Cortex of kidney (tissue), 1 donor: Measurements from ENCODE around the gene SLK.

ENCODE experiments used
- DNase-seq: peaks from one replicate; lab custom pipeline; 2025; lab: John Stamatoyannopoulos, UW

Gene SLK

DNA sequence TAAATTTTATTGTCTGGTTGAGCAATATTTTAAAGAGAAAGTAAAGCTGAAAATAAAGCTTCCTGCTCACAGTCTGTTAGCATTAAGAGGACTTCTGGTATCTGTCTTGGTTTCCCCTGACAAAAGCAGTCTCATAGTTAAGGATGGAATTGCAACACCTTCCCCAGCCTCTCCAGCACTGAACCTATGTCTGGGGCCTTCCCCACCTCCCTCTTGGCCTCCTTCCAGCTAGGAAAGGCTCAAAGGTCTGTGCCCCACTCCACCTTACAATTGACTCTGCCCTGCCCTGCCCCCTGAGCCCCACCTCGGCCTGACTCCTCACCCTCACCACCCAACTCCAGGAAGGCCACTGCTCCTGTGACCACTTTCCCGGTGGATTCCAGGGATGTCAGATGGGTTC, 85.5 kb downstream of the SLK start:
- DNase-seq = no peak

DNA sequence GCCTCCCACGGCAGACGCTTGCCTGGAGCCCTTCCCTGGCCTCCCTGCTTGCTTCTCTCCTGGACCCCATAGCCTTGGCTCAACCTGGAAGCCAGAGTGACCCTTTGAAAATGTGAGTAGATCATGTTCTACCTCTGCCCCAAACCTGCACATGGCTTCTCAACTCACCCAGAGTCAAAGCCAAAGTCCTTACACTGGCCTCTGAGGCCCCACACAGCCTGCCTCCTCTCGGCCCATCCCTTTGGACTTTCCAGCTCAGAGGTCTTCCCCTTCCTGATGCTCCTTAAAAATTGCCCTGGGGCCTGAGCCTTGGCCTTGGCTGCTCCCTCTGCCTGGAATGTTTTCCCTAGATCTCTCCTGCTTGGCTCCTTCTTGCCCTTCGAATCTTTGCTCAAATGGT, 86.3 kb downstream of the SLK start:
- DNase-seq = no peak

DNA sequence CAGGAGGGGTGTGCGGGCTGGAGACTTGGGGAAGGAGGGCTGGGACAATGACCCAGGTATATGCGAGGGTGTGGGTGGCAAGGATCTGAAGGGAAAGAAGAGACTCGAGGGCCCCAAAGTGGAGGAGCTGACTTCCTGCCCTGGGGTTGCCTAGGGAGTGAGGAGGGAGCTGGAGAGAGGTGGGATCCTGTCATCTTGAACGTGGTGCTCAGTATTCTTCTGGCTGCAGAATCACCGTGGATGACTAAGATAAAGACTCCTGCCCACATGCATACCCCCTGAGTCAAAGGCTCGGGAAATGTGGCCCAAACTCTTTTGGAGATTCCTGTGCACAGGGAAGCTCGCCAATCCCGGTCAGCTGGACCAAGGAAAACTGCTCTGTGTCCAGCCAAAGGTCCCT, 87.5 kb downstream of the SLK start:
- no peak for DNase-seq

DNA sequence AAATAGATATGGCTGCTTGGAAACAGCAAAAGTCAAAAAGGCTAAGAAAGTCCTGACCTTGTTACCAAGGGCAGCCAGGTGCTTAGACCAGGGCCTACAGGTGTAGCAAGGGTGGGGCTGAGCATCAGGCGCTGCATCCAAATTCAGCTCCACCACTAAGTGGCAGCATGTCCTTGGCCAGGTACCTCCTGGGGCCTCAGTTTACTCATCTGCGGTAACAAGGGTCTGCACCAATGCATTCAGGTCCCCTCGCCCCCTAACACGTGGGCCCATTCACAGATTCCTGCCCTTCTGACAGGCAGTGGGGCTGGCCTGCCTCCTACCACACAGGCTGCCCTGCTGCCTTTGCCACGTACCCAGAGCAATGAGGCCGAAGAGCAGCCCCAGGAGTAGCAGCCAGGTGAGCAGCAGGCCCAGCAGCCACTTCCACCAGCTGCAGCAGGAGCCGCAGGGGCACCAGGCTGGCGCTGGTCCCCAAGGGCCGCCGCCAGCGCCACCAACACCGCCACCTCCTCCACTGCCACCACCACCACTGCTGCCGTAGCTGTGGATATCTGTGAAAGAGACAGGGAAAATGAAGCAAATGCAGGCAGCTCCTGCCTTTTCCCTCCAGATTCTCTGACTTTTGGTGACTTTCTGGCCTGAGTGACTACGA, 89.8 kb downstream of the SLK start:
- DNase-seq = no peak

DNA sequence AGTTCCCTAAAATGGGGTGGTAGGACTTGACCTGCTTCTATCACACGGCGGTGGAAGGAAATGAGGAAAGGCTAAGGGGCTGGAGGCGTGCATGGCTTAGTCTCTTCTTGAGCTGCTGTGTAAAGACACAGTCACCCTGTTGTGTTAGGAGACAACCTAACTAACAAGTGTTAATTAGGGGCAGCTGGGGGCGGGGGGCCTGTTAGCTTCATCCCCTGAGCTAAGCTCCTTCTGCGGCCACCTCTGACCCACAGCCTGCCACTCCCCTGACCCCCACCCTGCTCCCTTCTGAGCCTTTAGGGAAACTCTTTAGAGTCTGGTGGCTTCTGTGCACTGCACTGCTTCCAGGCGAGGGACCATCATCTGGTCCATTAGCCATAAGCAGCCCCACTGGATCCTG, 90.8 kb downstream of the SLK start:
- DNase-seq = no peak

DNA sequence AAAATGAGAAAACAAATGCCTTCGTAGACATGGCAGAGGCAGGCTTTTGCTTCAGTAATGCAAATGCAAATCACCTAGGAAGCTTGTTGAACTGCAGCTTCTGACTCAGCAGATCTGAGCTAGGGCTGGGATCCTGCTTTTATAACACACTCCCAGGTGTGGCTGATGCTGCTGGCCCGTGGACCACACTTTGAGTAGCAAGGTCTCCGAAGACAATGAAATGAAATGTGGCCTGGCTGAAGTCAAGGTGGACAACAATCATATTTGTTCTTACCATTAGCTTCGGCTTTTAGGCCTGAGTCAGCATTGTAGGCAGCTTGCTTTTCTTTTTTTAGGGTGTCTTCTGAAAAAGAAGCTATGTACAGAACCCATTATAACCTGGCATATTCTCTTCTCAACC, 92.4 kb downstream of the SLK start:
- no peak for DNase-seq

DNA sequence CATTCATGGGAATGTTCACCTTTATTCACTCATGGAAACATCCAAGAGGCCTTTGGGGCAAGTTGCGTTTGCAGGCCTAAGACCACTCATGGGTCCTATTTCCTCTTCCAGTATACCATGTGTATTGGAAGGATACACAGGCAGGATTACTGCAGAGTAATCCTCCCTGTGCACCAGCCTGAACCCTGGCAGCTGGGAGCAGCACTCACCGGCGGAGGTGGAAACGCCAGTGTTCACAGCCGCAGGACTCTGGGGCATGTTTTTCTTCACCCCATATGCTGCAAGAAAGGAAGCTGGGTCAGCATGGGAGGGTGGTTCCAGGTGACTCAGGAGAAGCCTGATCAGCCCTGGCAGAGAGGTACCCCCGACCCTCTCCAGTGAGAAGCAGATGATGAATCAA, 94.3 kb downstream of the SLK start:
- no peak for DNase-seq

DNA sequence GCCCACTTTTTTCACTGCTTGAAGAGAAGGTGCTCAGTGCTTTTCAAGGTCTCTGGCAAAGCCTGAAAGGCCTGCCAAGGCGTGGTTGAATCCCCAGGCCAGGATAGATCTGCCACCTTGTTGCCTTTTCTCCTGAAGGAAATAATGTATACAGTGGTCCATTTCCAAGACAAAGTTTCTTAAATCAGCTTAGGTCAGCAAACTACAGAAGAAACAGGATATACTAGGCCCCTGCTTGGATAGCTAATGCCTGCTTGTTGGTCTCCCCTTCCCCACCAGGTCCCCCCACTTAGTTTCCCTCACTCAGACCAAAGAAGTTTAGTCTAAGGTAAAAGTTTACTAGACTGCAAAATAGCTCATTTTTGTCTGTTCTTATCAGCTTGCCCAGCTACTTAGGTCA, 98.8 kb downstream of the SLK start:
- DNase-seq = no peak

DNA sequence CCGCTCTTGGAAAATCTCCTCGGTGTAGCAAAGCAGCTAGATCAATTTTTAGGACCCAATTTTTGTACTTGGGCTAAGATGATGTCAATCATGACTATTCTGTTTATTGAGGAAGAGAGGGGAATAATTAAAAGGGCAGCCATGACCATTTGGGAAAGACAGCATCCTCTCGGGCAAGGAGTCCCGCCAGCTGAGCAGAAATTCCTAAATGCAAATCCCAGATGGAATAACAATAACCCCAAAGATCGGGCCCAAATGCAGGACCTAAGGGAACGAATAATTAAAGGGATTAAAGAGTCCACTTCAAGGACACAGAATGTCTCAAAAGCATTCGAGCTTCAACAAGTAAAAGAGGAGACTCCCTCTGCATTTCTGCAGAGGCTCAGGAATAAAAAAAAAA, 100.0 kb downstream of the SLK start:
- no peak for DNase-seq

DNA sequence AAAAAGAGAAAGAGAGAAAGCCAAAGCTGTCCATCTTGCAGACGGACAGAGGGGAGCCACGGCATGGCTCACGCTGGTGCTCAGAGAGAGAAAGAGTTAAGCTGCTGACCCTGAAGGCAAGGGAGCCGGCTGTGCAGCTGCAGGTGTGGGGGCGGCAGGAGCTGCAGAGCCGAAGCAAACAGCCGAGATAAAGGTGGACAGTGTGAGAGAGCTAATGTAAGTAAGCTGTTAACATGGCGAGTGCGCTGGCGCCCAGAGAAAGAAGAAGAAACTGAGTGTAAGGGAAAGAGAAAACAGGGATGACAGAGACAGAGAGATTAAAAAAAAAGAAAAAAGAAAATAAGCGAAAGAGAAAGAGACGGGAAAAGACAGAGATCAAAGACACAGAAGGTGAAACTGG, 100.6 kb downstream of the SLK start:
- DNase-seq = no peak

DNA sequence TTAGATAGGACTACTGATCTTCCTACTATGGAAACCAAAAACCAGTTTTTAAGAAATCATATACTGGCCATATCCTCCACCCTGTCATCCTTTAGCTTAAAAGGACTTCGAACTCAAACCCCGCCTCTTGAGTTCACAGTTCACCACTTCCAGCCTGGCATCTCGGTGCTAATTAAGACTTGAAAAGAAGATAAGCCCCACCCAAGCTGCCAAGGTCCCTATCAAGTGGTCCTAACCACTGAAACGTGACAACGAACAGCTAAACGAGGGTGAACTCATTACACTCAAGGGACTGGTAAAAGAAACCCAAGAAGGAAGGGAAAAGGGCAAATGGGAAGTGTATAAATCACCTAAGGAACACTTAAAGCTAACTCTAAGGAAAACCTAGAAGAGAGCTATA, 102.7 kb downstream of the SLK start:
- no peak for DNase-seq

DNA sequence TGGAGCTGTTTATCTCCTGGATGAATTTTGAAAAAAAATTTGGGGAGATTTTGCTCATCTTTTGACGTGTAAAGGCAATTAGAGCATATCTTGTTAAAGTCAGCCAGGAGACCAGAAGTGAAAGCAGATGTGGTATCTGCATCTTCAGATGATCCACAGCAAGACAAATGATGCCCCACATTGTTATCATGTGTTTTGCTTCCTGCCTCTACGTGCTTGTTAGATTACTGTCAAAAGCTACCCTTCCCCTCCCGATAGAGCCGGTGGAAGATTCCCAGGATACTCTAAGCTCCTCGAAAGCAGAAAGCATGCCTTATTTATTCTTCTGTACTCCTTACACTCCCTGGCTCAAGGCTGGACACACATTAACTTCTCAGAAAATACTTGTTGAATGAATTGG, 105.8 kb downstream of the SLK start:
- DNase-seq = no peak

DNA sequence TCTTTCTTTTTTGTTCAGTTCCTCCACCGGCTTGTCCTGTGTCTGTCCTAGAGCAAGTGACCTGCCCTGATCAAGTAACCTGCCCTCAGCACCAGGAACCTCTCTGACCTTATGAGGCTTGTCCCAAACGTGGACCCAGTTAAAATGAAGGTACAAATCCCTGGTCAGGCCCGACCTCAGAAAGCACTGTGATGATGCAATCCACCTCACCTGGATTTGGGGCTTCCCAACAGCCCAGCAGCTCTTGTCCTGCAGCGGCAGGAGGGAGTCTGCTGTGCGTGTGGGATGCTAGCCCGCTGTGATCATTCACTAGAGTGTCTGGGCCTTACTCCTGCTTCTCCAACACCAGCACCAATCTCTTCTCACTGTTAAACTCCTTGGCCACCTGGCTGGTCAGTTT, 107.6 kb downstream of the SLK start:
- DNase-seq = no peak

DNA sequence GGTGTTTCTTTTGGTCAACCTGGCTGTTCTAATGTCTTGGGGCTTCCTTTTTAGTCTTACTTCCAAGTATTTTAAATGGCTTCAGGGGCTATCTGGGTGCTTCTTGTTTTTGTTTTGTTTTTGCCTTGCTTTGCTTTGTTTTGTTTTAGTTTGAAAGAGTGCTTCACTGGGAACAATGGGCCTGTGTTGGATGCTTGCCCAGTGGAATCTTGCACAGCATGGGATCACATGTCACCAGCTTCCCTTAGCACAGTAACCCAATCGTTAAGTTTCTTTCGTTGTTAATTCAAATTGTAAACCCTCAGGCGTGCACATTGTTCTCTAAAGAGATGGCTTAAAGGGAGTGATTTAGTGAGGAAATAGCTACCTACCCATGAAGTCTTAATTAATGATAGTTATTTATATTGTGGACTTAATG, 109.8 kb downstream of the SLK start:
- no peak for DNase-seq

DNA sequence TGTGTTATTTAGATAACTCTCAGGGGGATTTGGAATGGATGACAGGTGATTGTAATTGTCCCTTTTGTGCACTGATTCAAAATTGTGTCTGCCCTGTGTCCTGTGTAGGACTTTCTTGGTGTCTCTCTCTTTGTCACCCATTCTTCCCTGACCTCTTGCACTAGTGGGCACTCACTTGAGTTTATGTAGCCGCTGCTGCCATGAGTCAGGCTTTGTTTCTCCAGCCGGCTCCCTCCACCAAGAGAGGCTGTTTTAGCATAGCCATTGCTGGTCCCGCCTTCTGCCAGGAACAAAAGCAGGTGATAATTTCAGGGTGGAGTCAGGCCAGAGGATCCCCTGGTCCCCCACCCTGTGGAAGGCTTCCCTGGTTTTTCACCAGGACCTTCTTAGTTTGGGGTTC, 110.3 kb downstream of the SLK start:
- no peak for DNase-seq

DNA sequence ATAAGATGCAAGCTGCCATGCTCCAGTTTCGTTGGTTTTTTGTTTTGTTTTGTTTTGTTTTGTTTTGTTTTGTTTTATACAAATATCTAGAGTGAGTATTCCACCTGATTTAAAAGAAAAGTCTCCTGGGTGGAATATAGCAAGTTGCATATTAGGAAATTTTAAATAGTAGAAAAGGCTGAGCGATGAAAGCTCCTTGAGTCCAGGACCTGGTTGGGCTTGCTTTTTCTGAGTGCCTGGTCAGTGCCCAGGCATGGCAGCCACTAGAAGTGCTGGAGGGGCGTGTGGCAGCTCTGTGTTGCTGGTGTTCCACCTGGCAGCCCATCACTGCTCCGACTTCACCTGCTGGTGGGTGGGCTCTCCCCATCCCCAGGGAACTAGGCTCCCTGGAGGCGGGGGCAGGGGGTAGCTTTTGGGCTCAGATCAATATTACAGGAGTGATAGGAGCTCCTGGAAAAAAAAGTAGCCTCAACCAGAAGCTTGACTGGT, 110.8 kb downstream of the SLK start:
- DNase-seq = no peak
